Measurements from ENCODE around the gene SLX1A.
"Not testable (repeated sequence)": the region's sequence is repeated elsewhere in the genome, so short reads cannot be mapped to it uniquely, and the experiment has no call there.

The SLX1A gene

DNA sequence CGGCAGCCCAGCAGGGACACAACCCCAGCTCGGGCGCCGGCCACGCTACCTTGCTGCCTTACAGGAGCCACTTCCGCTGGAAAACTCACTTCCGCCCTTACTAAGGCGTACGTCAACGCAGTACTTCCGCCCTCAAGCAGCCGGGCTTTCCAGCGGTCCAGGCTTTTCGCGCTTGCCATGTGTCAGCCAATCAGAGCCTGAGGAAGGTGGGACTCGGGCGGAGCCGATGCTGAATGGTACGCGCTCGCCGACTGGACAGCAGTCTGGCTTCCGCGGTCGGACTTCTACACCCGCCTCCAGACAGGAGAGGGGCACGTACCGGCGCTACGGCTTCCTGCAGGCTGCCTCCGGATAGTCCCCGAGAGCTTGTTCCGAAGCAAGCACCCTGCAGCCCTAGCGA, at the start of gene SLX1A, which contains the start of gene BOLA2B:
Gene SLX1A, plus strand, starts transcription at position 261 of the 400 bp plus-strand sequence. CDS start 210 bp downstream, outside the sequence.
Gene BOLA2B, minus strand, starts transcription at position 52 of the 400 bp plus-strand sequence. CDS start 71 bp downstream, outside the sequence.
- DNase-seq, result not testable (repeated sequence)

DNA sequence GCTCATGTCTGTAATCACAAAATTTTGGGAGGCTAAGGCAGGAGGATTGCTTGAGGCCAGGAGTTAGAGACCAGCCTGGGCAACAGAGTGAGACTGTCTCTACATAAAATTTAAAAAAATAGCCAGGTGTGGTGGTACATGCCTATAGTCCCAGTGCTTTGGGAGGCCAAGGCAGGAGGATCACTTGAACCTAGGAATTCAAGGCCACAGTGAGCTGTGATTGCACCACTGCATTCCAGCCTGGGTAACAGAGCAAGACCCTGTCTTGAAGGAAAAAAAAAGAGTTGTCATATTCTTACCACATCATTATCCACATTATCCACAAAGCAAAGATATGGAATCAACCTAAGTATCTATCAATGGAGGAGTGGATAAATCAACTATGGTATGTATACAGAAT, 49.7 kb upstream of the SLX1A start:
- no peak for DNase-seq

DNA sequence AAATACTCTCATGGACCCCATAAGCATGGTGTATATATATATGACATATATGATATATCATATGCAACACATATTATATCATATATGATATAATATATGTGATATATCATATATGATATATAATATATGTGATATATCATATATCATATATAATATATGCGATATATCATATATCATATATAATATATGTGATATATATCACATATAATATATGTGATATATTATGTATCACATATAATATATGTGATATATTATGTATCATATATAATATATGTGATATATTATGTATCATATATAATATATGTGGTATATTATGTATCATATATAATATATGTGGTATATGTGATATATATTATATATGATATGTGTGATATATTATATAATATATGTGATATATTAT, 48.8 kb upstream of the SLX1A start:
- no peak for DNase-seq

DNA sequence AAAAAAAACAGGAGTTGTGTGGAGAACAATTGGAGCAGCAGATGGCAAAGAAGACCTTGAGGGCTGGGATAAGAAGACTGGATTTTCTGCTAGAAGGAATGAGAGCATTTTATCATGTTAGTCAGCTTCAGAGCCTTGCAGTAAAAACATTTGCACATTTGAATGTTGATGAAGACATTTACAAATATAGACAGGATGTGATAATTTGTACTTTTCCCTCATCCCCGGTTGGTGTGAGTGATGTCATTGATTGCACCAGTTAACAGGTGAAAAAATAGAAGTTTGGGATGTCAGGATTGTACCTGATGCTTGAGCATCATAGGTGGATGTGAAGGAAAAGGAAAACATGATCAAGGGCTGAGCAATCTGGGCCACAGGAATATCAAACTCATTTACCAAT, 48.0 kb upstream of the SLX1A start:
- no peak for DNase-seq

DNA sequence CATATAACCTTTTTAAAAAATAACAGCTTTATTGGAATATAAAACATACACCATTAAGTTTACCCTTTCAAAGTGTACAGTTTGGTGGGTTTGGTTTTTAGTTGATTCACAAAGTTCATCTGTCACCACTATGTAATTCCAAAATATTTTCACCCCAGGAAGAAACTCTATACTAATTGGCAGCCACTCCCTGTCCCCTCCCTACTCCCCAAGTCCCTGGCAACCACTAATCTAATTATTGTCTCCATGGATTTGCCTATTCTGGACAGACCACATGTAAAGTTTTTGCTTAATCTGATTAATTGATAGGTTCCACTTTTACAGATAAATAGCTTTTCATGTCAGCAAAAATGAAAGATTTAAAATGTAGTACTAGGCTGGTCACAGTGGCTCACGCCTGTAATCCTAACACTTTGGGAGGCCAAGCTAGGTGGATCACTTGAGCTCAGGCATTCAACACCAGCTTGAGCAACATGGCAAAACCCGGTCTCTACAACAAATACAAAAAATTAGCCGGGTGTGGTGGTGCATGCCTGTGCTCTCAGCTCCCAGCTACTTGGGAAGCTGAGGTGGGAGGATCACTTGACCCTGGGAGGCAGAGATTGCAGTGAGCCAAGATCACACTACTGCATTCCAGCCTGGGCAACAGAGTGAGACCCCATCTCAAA, 45.7 kb upstream of the SLX1A start:
- no peak for DNase-seq

DNA sequence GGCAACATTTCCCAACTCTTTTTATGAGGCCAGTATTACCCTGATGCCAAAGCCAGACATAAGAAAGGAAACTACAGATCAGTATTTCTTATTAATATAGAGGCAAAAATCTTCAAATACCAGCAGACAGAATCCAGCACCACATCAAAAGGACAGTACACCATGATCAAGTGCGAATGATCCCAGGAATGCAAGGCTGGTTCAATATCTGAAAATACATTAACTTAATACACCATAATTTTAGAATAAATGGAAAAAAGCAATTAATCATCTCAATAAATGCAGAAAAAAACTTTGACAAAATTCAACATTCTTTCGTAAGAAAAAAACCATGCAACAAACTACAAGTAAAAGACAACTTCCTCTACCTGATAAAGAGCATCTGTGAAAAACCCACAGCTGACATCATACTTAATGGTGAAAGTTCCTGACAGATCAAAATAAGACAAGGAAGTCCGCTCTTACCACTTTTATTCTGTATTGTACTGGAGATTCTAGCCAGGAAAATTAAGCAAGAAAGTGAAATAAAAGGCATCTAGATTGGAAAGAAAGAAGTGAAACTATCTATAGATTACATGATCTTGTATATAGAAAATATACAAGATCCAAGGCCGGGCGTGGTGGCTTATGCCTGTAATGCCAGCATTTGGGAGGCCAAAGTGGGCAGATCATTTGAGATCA, 44.3 kb upstream of the SLX1A start:
- no peak for DNase-seq

DNA sequence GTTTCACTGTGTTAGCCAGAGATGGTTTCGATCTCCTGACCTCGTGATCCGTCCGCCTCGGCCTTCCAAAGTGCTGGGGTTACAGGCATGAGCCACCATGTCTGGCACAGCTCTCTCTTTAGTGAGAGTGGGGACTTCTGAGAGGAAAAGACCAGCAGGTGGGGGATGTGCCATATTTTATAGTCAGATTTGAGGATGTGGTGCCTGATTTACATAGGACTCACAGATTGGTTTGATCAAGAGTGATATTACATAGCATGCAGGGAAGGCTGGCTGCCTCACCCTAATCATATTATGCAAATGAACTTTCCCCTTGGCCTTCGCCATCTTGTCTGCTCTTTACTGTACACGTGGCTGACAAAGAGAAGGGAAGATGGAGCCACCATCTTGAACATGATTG, 42.6 kb upstream of the SLX1A start:
- no peak for DNase-seq

DNA sequence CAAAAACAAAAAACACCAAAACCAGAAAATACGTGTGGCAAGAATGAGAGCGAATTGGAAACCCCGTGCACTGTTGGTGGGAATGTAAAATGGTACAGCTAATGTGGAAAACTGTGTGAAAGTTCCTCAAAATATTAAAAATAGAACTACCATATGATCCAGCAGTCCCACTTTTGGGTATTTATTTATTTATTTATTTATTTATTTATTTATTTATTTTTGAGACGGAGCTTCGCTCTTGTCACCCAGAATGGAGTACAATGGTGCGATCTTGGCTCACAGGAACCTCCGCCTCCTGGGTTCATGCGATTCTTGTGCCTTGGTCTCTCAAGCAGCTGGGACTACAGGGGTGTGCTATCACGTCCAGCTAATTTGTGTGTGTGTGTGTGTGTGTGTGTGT, 41.2 kb upstream of the SLX1A start:
- DNase-seq, result no peak

DNA sequence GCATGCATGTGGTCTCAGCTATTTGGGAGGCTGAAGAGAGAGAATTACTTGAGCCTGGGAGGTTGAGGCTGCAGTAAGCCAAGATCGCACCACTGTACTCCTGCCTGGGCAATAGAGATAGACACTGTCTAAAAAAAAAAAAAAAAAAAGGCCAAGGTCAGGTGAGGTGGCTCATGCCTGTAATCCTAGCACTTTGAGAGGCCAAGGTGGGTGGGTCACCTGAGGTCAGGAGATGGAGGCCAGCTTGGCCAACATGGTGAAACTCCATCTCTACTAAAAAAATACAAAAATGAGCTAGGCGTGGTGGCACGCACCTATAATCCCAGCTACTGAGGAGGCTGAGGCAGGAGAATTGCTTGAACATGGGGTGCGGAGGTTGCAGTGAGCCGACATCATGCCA, 38.5 kb upstream of the SLX1A start:
- DNase-seq, result no peak

DNA sequence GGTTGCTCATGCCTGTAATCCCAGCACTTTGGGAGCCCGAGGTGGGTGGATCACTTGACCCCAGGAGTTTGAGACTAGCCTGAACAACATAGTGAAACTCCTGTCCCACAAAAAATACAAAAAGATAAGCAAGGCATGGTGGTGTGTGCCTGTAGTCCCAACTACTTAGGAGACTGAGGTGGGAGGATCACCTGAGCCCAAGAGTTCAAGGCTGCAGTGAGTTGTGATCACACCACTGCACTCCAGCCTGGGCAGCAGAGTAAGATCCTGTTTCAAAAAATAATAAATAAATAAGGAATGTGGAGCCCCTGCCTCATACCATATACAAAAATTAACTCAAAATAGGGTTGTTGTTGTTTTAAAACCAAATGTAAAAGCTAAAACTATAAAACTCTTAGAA, 36.5 kb upstream of the SLX1A start:
- DNase-seq, result no peak

DNA sequence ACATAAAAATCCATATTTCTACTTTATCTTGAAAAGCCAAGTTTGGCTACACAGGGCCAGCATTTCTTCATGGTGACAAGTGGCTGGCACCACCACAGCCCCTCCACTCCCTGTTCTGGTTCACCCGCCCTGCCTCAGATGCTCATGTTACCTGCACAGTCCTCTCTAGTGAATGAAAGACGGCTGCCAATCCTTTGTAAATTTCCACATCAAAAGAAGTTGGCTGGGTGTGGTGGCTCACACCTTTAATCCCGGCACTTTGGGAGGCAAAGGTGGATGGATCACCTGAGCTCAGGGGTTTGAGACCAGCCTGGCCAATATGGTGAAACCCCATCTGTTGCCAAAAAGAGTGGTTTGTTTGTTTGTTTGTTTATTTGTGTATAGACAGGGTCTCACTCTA, 30.1 kb upstream of the SLX1A start:
- DNase-seq, result no peak

DNA sequence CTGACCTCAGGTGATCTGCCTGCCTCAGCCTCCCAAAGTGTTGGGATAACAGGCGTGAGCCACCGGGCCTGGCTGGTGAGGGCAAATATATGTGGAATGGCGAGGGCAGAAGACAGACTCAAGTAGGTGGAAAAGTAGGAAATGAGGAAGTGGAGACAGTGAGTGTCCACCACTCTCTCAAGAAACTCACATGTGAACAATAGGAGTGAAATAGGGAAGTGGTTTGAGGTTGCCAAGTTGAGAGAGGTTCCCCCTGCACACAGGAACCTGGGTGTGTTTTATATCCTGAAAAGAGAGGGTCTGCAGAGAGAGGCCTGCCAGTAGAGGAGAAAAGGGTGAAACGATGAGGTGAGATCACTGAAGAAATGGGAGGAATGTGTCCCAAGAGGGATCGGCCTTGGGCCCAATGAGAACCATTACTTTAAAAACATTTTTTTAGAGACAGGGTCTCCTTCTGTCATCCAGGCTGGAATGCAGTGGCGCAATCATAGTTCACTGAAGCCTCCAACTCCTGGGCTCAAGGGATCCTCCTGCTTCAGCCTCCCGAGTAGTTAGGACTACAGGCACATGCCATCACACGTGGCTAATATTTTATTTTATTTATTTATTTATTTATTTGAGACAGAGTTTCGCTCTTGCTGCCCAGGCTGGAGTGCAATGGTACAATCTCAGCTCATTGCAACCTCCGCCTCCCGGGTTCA, 27.3 kb upstream of the SLX1A start:
- DNase-seq, result no peak

DNA sequence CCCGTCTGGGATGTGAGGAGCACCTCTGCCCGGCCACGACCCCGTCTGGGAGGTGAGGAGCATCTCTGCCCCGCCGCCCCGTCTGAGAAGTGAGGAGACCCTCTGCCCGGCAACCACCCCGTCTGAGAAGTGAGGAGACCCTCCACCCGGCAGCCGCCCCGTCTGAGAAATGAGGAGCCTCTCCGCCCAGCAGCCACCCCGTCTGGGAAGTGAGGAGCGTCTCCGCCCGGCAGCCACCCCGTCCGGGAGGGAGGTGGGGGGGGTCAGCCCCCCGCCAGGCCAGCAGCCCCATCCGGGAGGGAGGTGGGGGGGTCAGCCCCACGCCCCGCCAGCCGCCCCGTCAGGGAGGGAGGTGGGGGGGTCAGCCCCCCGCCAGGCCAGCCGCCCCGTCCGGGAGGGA, 24.9 kb upstream of the SLX1A start:
- DNase-seq, result not testable (repeated sequence)

DNA sequence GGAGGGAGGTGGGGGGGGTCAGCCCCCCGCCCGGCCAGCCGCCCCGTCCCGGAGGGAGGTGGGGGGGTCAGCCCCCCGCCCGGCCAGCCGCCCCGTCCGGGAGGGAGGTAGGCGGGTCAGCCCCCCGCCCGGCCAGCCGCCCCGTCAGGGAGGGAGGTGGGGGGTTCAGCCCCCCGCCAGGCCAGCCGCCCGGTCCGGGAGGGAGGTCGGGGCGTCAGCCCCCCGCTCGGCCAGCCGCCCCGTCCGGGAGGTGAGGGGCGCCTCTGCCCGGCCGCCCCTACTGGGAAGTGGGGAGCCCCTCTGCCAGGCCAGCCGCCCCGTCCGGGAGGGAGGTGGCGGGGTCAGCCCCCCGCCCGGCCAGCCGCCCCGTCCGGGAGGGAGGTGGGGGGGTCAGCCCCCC, 24.3 kb upstream of the SLX1A start:
- not testable (repeated sequence) for DNase-seq

DNA sequence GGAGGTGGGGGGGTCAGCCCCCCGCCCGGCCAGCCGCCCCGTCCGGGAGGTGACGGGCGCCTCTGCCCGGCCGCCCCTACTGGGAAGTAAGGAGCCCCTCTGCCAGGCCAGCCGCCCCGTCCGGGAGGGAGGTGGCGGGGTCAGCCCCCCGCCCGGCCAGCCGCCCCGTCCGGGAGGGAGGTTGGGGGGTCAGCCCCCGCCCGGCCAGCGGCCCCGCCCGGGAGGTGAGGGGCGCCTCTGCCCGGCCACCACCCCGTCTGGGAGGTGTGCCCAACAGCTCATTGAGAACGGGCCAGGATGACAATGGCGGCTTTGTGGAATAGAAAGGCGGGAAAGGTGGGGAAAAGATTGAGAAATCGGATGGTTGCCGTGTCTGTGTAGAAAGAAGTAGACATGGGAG, 23.5 kb upstream of the SLX1A start:
- DNase-seq, result not testable (repeated sequence)

DNA sequence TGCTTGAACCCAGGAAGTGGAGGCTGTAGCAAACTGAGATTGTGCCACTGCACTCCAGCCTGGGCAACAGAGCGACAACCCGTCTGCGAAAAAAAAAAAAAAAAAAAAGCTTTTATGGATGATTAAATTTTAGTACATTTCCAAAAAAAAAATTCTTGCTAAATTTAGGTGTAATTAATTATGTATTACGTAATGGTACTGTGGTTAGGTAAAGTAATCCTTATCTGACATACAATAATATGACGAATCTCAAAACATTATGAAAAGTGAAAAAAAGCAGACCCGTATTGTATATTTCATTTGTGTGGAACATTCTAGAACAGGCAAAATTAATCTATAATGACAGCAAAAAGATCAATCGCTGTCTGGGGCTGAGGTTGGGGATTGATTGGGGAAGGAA, 20.6 kb upstream of the SLX1A start:
- no peak for DNase-seq

DNA sequence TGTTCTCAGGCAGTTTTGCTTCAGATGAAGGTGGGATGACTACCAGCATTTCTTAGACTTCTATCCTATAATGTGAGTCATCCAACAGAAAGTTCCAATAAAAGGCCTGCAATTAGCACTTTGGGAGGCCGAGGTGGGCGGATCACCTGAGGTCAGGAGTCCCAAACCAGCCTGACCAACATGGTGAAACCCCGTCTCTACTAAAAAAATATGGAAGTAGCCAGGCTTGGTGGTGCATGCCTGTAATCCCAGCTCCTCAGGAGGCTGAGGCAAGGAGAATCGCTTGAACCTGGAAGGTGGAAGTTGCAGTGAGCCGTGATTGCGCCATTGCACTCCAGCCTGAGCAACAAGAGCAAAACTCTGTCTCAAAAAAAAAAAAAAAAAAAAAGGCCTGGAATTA, 16.8 kb upstream of the SLX1A start:
- not testable (repeated sequence) for DNase-seq

DNA sequence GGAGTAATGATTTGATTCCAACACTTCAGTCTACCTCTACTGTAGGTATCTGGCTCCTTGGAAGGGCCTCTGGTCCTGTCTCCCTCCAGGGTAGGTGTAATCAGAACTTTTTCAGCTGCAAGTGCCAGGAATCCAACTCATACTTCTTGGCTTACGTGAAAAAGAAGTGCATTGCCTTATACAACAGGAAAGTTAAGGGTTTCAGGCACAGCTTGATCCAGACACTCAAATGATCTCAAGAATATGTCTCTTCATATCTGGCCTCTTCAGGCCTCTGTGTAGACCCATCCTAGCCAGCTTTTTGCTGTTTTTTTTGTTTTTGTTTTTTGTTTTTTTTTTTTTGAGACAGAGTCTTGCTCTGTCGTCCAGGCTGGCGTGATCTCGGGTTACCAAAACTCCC, 14.5 kb upstream of the SLX1A start:
- no peak for DNase-seq

DNA sequence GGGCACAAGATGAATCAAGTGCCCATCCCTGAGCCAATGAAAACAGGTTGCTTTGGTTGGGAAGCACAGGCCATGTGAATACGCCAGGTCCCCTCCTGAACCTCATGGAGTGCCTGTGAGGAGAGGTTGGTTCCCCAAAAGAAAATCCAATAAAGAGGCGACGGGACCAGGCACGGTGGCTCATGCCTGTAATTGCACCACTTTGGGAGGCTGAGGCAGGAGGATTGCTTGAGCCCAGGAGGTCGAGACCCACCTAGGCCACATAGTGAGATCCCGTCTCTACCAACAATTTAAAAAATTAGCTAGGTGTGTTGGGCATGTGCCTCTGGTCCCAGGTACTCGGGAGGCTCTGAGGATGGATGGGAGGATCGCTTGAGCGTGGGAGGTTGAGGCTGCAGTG, 13.7 kb upstream of the SLX1A start:
- DNase-seq, result no peak

DNA sequence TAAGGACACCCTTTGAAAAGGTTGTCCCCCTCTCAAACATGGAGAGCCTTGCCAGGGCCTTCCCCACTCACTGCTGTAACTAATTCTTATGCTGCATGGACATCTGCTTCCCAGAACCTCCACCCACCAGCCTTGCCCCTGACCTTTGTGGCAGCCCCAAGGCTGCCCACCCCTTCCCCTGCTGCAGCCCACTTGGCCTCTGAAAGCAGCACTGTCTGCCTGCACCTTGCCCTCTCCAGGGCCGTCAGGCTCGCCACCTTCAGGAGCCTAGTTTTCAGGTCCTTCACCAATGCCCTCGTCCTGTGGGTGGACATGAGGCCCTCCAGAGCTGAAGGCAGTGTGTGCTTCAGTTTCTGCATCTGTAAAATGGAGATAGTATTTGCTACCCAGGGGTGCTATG, 12.9 kb upstream of the SLX1A start:
- no peak for DNase-seq

DNA sequence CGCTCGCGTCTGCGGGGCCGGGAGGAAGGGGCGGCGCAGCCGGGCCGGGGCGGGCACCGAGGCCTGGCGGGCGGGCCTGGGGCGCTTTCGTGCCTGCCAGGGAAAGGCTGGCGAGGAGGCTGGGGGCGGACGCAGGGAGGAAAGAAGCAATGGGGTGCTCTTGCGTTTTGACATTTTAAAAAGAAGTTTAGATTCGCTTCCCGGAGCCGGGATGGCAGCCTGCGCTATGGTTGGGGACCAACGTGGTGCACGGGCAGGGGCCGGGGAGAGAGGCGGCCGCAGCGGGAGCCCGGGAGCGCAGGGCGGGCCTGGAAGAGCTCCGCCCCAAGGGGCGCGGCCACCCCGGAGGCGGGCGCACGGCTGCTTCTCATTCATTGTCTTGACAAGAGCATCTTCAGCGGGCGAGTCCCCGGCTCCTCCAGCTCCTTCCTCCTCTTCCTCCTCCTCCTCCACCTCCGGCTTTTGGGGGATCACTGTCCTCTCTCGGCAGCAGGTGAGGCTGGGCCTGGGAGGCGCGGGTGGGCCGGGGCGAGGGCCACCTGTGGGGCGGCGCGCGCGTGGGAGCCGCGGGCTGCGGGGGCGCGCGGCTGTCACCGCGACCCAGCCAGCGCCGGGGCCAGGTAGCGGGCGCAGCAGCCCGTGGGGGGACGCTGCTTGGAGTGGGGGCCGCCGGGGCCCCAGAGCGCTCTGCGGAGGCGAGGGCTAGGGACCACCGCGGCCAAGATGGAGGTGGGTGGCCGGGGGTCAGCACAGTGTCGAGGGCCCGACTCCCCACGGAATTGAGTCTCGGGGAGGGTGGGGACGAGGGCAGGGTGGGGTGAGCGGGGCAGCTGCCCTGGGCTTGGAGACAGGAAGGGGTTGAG, 10.2 kb upstream of the SLX1A start, which contains the start of gene CORO1A:
Gene CORO1A, plus strand, starts transcription at position 370 of the 863 bp plus-strand sequence. CDS start 1,608 bp downstream, outside the sequence.
- DNase-seq, result peak; percentile 59

DNA sequence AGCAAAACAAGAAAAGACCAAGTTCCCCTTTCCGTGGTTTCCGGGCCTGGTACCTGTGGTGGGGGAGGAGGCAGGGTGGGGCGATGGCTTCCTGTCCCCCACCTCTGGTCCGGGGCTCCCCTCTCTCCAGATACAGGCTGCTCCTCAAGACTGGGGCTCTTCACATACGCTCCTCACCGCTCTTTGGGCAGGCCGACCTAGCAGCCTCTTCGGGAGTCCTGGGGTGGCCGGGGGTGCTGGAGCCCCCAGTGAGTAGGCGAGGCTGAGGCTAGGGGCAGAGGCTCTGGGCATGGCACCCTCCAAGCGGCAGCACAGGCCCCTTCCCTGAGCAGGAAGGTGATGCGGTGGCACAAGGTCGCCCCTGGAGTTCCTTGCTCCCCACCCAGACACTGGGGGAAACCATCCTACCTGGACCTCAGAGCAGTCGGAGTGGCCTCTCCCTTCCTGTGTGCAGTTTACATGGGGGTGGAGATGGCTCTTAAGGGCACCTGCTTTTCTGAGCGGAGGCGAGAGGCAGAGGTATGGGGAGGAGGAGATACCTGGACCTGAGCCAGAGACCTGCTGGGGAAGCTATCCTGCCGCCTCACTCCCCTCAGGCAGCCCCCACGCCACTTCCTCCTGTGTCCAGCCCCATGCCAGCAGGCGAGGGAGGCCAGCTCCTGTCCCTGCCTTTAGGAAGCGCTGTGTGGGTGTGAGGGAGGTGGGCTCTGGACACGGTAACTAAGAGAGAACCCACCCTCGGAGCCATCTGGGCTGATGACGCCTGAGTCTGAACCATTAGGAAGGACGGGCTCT, 9.4 kb upstream of the SLX1A start:
- peak; percentile 85 for DNase-seq
